ENCODE measurements around the gene CELF2. TPM values are rescaled to one million over a fixed set of nuclear protein-coding genes. Genes with fewer than 3 reads are reported as not detected.

The CELF2 gene
- total RNA-seq, 1 experiment from 2014 or later: not detected

DNA sequence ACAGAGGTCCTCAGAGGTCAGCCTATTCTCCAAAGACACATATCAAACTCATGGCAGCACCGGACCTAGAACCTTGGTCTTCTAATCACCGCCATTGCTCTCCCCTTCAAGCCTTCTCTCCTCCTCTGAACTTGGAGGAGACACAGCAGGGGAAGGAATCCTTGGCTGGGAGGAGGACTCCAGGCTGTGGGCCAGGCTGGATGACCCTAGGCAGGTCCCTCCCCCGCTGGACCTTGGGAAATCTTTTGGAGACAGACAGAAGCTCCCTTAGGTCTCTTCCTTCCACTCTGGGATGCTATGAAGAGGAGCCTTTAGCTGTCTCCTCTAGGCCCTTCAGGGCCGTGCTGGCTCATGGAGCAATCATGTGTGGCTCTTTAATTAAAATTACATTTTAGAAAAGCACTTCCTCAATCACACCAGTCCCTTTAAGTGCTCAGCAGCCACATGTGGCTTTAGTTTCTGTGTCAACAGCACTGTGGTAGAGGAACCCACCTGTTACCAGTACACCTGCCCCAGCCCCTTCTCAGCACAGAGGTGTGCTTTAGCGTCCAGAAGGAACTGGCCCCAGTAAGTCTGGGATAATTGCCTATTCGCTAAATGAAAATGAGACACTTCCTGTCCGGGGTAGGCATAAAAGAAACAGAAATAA, 238.2 kb downstream of the CELF2 start:
- Histone ChIP-seq H3K4me3 (no peak overlapping the region), H3K4me1 (replicated peaks) (no peaks in the 10 kb centered on the region), H3K27me3 (replicated peaks) (peaks cover 16% of the 10 kb centered on the region), H3K36me3 (no peaks in the 10 kb centered on the region), H3K9me3 (replicated peaks) (no peaks in the 10 kb centered on the region), H3K27ac (no peak overlapping the region)
- no peak for DNase-seq (ENCODE audit: low read depth in 1 of 2, low spot score in 2 of 2)

DNA sequence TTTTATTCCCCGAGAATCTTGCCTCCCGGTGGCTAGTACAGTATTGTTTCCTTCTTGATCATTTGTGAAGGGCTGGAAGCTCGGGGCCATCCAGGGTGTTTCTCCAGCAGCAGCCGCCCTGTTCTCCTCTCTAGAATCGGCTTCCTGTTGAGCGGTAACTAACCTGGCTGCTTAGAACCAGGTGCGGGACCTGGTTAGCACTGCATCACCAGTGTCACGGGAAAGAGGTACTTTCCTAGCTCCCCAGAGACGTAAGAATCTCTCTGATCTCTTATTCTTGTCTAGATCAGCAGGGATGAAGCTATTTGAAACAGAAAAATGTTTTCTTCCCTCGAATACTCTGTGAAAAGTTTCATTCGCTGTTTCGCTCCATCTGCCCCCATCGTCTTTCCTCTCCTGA, 239.2 kb downstream of the CELF2 start:
- Histone ChIP-seq H3K4me3 (no peak overlapping the region), H3K36me3 (no peaks in the 10 kb centered on the region), H3K27me3 (replicated peaks) (peaks cover 10% of the 10 kb centered on the region), H3K9me3 (replicated peaks) (no peaks in the 10 kb centered on the region), H3K27ac (no peak overlapping the region), H3K4me1 (replicated peaks) (no peaks in the 10 kb centered on the region)
- no peak for DNase-seq (ENCODE audit: low read depth in 1 of 2, low spot score in 2 of 2)

DNA sequence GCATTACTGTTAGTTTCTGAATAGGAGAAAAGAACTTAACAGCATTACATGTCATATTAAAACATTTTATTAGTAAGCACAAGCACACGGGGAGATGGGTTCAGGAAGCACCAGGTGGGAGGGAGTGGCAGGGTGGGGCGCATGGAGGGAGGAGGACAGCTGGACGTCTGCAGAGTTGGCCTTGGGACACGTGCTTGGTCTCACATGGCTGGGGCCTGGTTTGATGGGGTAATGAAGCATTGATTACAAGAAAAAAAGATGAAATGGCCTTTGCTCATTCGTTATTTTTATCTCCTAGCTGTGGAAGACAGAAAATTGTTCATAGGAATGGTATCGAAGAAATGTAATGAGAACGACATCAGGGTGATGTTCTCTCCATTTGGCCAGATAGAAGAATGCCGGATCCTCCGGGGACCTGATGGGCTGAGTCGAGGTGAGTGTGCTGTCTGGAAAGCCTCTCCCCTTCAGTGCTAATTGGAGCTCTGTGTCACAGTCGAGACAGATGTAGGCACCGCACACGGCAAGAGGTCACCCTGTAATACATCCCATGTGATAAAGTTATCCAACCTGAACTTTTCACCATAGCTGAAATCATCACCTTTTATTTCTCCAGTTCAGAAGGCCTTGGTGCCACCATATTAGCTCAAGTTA, 239.9 kb downstream of the CELF2 start:
- Histone ChIP-seq H3K9me3 (replicated peaks) (no peaks in the 10 kb centered on the region), H3K4me3 (no peak overlapping the region), H3K27ac (no peak overlapping the region), H3K36me3 (no peaks in the 10 kb centered on the region), H3K27me3 (replicated peaks) (peaks cover 9% of the 10 kb centered on the region; the same call in 1 of the 2 replicates), H3K4me1 (replicated peaks) (no peaks in the 10 kb centered on the region)
- no peak for DNase-seq (ENCODE audit: low read depth in 1 of 2, low spot score in 2 of 2)

DNA sequence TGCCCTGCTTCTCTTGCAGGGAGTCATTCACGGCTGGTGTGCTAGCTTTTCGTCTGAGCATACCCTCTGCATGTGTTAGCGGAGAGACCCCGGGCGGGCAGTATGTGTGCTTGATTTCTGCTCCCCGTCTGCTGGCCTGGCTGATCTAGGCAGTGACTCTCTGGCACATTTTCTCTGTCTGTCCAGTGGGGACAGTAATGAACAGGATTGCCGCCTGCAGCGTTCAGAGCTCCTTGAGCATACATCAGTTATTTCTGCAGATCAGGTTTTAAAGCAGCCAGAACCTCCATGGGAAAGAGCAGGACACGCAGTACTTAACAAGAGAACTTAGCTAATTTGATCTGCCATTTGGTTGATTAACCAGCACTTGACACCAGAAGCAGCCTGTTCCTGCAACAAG, 242.5 kb downstream of the CELF2 start:
- Histone ChIP-seq H3K9me3 (replicated peaks) (no peaks in the 10 kb centered on the region), H3K4me3 (no peak overlapping the region), H3K27me3 (replicated peaks) (no peaks in the 10 kb centered on the region), H3K4me1 (replicated peaks) (no peaks in the 10 kb centered on the region), H3K27ac (no peak overlapping the region), H3K36me3 (no peaks in the 10 kb centered on the region)
- DNase-seq (ENCODE audit: low read depth in 1 of 2, low spot score in 2 of 2): no peak

DNA sequence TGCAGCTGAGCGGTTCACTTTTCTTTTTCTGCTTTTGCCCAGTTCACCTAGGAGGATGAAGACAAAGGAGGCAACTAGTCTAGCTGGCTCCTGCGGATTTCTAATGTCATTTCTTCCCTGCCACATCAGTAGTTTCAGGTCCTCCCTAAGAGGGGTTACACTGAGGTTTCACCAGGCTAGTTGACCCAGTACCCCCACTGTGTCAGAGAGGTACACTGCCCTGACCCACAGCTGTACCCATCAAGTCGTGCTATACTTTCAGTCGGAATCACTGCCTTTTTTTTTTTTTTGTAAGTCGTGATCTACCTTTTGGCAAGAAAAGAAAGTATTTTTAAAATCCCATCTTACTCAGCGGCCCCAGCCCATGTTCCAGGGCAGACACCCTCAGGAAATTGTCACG, 243.5 kb downstream of the CELF2 start:
- H3K27ac ChIP-seq: no peak overlapping the region
- no peaks in the 10 kb centered on the region for H3K4me1 ChIP-seq (replicated peaks)
- H3K9me3 ChIP-seq (replicated peaks): no peaks in the 10 kb centered on the region
- H3K36me3 ChIP-seq: no peaks in the 10 kb centered on the region
- H3K27me3 ChIP-seq (replicated peaks): no peaks in the 10 kb centered on the region
- no peak for DNase-seq (ENCODE audit: low read depth in 1 of 2, low spot score in 2 of 2)
- no peak overlapping the region for H3K4me3 ChIP-seq

DNA sequence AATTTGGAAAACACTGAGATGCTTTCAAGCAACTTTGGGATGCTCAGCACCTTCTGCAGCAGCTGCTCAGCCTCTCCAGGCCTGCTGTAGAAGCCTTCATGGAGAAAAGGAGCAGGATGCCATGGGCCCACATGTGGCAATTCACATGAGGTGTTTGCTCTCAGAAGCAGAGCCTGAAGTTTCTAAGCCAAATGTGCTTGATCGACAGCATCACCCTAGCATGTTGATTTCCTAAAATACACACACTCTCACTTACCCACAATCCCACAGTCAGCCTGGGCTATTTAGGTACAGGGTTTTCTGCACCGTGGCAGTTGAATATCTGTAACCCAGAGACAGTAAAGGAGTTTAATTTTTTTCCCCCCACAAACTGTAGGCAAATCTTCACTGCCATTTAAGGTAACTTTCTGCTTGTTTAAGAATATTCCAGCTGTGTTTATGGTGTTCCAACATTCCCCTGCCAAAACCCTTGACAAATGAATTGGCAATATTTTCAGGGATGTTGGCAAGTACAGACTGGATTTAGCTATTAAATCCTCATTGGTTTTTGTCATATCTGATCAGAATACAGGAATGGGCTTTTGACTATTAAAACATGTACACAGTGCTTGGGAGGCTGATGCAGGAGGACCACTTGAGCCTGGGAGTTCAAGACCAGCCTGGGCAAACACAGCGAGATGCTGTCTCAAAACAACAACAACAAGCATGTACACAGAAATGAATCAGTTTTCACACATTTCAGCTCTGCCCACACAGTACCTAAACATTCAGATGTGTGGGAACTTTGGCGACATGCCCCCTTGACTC, 244.2 kb downstream of the CELF2 start:
- Histone ChIP-seq H3K9me3 (replicated peaks) (no peaks in the 10 kb centered on the region), H3K4me3 (no peak overlapping the region), H3K4me1 (replicated peaks) (no peaks in the 10 kb centered on the region), H3K27me3 (replicated peaks) (no peaks in the 10 kb centered on the region), H3K27ac (no peak overlapping the region), H3K36me3 (no peaks in the 10 kb centered on the region)
- DNase-seq (ENCODE audit: low read depth in 1 of 2, low spot score in 2 of 2): no peak

DNA sequence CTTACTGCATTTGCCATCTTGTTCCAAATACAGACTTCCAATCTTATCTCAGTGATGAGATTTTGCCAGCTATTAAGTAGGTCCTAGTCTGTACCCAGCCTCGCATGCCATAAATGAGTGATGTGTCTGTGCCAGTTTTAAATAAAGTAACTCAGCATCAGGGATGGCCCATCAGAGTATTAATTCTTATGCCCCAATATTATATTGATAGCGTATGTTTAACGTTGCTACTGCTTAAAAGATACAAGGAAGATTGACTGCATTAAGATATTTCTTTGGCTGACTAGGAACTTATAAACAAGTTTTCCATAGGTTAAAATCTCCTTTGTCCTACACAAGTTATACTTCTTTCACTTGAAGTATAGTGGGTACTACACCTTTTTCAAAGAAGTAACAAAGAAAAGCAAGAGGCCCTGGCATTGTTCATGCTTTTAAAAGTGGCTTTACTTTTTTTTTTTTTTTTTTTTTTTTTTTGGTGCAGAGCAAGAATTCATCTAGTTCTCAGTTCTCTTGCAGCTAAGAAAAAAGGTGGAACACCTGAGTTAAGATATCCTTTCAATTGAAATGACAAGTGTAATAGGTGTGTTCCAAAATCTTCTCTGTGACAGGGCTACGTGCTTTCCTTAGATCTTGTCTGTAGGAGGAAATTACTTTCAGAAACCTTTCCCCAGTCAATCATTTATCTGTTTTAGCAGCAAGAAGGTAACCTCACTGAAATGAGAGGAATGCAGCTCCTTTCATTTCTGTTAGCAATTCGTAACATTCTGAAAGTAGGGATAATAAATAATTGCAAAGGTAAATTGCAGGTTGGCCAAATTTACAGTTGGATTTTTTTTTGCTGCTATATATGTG, 245.0 kb downstream of the CELF2 start:
- no peaks in the 10 kb centered on the region for H3K4me1 ChIP-seq (replicated peaks)
- H3K27ac ChIP-seq: no peak overlapping the region
- DNase-seq (ENCODE audit: low read depth in 1 of 2, low spot score in 2 of 2): no peak
- no peaks in the 10 kb centered on the region for H3K9me3 ChIP-seq (replicated peaks)
- H3K36me3 ChIP-seq: no peaks in the 10 kb centered on the region
- H3K4me3 ChIP-seq: no peak overlapping the region
- H3K27me3 ChIP-seq (replicated peaks): no peaks in the 10 kb centered on the region

DNA sequence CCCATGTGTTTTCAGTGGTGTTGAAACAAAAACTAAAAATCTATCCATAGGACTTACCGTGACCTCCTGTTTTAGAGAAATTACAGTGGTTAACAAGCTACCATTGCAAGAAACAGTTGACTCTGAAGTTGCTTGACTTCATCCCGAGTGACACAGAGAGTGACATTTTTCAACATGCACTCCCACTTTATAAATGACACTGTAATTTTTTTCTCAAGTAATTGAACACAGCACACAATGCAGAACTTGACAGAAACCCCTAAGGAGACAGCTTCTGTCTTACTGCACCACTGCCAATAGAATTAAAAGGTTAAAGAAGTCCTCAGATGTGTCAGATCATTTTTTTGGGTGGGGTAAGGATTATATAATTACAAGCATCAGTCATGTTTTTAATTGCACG, 246.1 kb downstream of the CELF2 start:
- DNase-seq (ENCODE audit: low read depth in 1 of 2, low spot score in 2 of 2): no peak
- Histone ChIP-seq H3K27ac (no peak overlapping the region), H3K27me3 (replicated peaks) (no peaks in the 10 kb centered on the region), H3K36me3 (no peaks in the 10 kb centered on the region), H3K9me3 (replicated peaks) (no peaks in the 10 kb centered on the region), H3K4me1 (replicated peaks) (no peaks in the 10 kb centered on the region), H3K4me3 (no peak overlapping the region)

DNA sequence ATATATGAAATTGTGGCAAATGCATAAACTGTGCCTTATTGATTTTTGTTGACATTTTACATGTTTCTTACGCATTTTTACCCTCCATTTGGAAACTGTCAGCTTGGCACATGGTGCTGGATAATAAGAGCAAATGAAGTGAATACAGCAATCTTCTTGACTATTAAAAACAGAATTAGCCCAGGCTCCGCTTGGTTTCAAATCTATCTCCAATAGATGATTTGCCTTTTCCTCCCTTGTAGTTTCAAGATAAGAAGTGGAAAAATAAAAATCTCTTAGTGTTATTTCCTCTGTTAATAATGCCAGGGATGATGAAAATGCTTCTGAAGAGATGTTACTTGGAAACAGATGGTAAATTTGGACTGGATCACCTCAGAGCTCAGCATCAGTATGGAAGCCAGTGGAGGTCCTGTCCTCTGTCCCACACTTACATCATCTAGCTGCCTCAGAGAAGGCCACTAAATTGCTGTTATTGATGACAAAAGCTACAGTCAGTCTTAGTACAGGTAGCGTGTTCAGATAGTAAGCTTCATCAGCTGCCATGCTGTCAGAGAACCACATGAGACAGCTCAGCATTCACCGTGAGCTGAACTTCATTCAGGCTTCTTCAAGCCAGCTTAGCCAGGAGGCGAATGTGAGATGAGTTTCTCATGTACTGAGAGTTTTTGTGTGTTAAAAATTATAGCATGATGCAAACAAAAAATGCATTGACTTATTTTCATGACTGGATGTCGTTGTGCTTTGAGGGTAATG, 246.8 kb downstream of the CELF2 start:
- Histone ChIP-seq H3K4me3 (no peak overlapping the region), H3K36me3 (no peaks in the 10 kb centered on the region), H3K4me1 (replicated peaks) (no peaks in the 10 kb centered on the region), H3K27me3 (replicated peaks) (no peaks in the 10 kb centered on the region), H3K9me3 (replicated peaks) (no peaks in the 10 kb centered on the region), H3K27ac (no peak overlapping the region)
- no peak for DNase-seq (ENCODE audit: low read depth in 1 of 2, low spot score in 2 of 2)

DNA sequence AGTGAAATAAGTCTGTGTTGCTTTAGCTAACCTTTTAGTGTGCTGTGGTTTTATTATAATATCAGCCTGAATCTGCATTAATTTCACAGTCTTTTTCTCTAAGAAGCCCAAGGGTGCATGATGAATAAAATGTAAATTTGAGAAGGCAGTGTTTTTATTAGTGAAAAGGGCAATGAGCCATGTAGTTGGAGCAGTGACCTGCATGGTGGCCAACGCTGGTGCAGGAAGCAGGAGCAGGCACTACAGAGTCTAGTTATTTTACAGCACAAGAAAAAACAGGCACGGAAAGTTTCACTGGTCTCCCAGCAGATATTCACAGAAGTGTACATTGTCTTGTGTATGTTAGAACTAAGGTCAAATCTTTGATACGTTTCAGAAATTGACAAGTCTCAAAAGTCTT, 247.8 kb downstream of the CELF2 start:
- Histone ChIP-seq H3K4me1 (replicated peaks) (no peaks in the 10 kb centered on the region), H3K9me3 (replicated peaks) (0 out of 2 replicates have a peak, but pooled peaks cover 2% of the 10 kb centered on the region), H3K36me3 (no peaks in the 10 kb centered on the region), H3K27me3 (replicated peaks) (peaks cover 3% of the 10 kb centered on the region; the same call in 1 of the 2 replicates), H3K4me3 (no peak overlapping the region), H3K27ac (no peak overlapping the region)
- DNase-seq (ENCODE audit: low read depth in 1 of 2, low spot score in 2 of 2): no peak

DNA sequence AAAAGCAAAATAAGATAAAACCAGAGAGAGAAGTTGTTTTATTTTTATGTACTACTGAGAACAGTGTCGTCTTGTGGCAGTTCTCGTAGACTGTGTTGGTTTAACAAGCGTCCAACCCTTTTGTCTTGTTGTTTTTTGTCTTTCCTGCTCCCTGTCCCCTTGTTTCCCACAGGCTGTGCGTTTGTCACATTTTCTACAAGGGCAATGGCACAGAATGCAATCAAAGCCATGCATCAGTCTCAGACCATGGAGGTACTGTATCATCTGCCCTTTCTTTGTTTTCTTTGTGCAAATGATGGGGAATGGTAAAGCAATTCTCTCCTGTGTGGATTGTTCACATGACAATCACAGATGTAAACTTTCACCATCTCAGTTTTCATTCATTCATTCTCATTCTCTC, 248.8 kb downstream of the CELF2 start:
- no peaks in the 10 kb centered on the region for H3K36me3 ChIP-seq
- DNase-seq (ENCODE audit: low read depth in 1 of 2, low spot score in 2 of 2): no peak

DNA sequence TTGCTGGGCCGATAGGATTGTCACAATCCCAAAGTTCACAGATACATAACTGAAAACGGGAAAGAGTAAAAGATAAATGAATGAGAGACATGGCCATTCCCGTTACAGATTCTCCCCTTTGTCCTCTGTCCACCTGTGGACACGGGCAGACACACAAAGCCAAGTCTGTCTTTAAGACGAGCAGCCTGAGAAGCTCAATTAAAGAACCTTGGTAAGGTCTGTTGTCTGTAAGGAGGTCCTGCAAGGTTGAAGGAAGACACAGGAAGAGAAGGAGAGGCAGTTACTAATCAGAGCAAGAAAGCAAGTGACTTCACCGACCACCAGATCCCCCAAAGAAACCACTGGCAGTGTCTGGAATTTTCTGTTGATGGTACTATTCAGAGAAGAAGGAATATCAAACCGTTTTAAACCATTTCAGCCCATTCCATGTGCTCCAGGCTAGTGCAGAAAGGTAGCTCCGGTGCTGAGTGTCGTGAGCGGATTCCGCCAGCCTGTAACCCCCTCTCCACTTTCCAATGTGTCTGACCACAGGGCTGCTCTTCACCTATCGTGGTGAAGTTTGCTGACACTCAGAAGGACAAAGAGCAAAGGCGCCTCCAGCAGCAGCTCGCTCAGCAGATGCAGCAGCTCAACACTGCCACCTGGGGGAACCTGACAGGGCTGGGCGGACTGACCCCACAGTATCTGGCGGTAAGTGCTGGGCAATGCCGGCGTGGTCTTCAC, 252.6 kb downstream of the CELF2 start:
- 0 out of 2 replicates have a peak, but pooled peaks cover 2% of the 10 kb centered on the region for H3K9me3 ChIP-seq (replicated peaks)
- H3K27me3 ChIP-seq (replicated peaks): peaks cover 6% of the 10 kb centered on the region; the same call in 1 of the 2 replicates
- peak; percentile 45 to 70 for DNase-seq (ENCODE audit: low read depth in 1 of 2, low spot score in 2 of 2)
- no peaks in the 10 kb centered on the region for H3K4me1 ChIP-seq (replicated peaks)
- no peak overlapping the region for H3K27ac ChIP-seq
- H3K4me3 ChIP-seq: no peak overlapping the region
- no peaks in the 10 kb centered on the region for H3K36me3 ChIP-seq

More for the DNA sequence above, 248.8 kb downstream of the CELF2 start:
- H3K4me1 ChIP-seq (replicated peaks): no peaks in the 10 kb centered on the region
- peaks cover 6% of the 10 kb centered on the region; the same call in 1 of the 2 replicates for H3K27me3 ChIP-seq (replicated peaks)
- 0 out of 2 replicates have a peak, but pooled peaks cover 2% of the 10 kb centered on the region for H3K9me3 ChIP-seq (replicated peaks)
- H3K4me3 ChIP-seq: no peak overlapping the region
- H3K27ac ChIP-seq: no peak overlapping the region
